Fibroblast of pulmonary artery (primary cell): ENCODE measurements around the gene RIMBP2.

Experiments
- DNase-seq: peaks from one replicate; pipeline ENCODE4 v3.0.0-alpha.2; 2010; ENCODE audit warnings: low read depth
- H3K4me3 ChIP-seq: replicated peaks from 2 replicates; pipeline ENCODE4 v1.5.1; 2011; ENCODE audit warnings: low read depth, mild to moderate bottlenecking, control low read depth, low read length, moderate library complexity
- CTCF ChIP-seq: IDR thresholded peaks from 2 replicates; pipeline ENCODE4 v1.5.1; 2011; ENCODE audit warnings: mild to moderate bottlenecking, control low read depth, low read length, inconsistent platforms; ENCODE audit errors: missing control alignments

Gene RIMBP2

GRCh38 chr12:130737731-130738130 is 21.6 kb upstream of the RIMBP2 start:
- TF ChIP-seq CTCF = no peak
- no peak overlapping the region for H3K4me3 ChIP-seq
- DNase-seq = no peak

- no peak overlapping the region for H3K4me3 ChIP-seq
- DNase-seq = no peak
- TF ChIP-seq CTCF = no peak
Measured at GRCh38 chr12:130729344-130729743, 13.2 kb upstream of the RIMBP2 start.

GRCh38 chr12:130728158-130729058 is 12.3 kb upstream of the RIMBP2 start:
- no peak for DNase-seq
- no peak for TF ChIP-seq CTCF
- H3K4me3 ChIP-seq = no peak overlapping the region

DNA sequence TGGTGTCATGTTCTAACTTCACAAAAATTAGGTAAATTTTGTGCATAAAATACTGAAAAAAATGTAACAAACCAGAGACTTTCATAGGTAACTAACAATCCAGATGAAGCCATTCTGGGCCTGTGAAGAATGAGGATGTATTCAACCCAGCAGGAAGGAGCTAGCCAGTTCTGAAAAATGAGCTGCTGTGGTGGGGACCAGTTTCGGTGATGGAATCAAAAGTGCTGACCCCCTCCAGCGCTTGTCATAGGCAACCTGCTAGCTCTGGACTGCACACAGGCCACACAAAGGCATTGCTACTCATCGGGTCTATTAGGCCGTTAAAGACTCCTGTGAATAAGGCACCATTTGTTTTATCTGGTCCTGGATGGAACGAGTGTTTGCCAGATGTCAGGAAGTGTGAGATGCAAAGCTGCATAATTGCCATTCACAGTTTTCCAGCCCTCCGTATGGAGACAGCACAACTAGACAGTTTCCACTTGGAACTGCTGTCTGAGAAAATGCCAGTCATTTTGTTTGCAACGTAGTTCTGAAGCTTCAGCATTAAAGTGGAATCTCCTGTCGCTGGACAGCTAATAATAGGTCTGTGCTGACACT is 3.3 kb upstream of the RIMBP2 start:
- DNase-seq = no peak
- no peak for TF ChIP-seq CTCF
- H3K4me3 ChIP-seq = no peak overlapping the region

GRCh38 chr12:130717752-130718151 is 1.7 kb upstream of the RIMBP2 start:
- no peak for DNase-seq
- TF ChIP-seq CTCF = no peak
- H3K4me3 ChIP-seq = no peak overlapping the region

DNA sequence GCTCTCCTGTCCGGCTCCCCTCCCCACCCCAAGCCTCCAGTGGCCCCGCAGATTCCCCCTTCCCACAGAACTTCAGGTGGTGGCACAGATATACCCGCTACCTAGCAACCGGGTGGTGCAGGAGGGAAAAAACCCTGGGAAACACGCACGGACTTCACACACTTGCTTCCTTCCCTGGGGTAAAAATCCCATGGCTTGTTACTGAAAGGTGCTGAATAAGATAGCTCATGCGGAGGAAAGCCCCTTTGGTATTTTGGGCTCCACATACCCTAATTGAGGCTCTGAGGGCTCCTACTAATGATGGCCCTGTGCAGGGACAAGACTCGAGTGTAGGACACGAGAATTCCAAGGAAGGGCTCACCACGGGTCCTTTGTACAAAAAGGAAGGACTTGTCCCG is 869 bp upstream of the RIMBP2 start:
- DNase-seq = no peak
- TF ChIP-seq CTCF = no peak
- H3K4me3 ChIP-seq = no peak overlapping the region
